Lung (tissue), 12 donors: ENCODE measurements around the gene UNC119. TPM values are rescaled to one million over a fixed set of nuclear protein-coding genes. Genes with fewer than 3 reads are reported as not detected.
"Not testable (repeated sequence)": the region's sequence is repeated elsewhere in the genome, so short reads cannot be mapped to it uniquely, and the experiment has no call there.

Experiments used
- ATAC-seq: fragments of 200-7000 bp; cut with Tn5 transposase; one replicate; pipeline ENCODE4 v1.9.1; 2020; ENCODE audit warnings: moderate number of reproducible peaks; ENCODE audit not compliant: insufficient read depth, low FRiP score
- DNase-seq, 3 donors: peaks; one replicate each; pipeline ENCODE4 v3.0.0-alpha.2; 2013 to 2017
- H3K27ac ChIP-seq, 2 donors: one replicate each; pipeline ENCODE4 v1.5.1; 2013; ENCODE audit warnings: mild to moderate bottlenecking in 2 of 2, moderate library complexity in 2 of 2, control low read depth in 1 of 2, inconsistent platforms in 1 of 2, low read depth in 1 of 2, low read length in 1 of 2
- H3K27me3 ChIP-seq, 3 donors: one replicate each; pipeline ENCODE4 v1.5.1; 2013; ENCODE audit warnings: low read length in 2 of 3; ENCODE audit not compliant: control insufficient read depth in 3 of 3, insufficient read depth in 3 of 3
- H3K36me3 ChIP-seq, 4 donors: one replicate each; pipeline ENCODE4 v1.5.1; 2013; ENCODE audit warnings: low read length in 4 of 4, mild to moderate bottlenecking in 1 of 4, moderate library complexity in 1 of 4; ENCODE audit not compliant: control insufficient read depth in 4 of 4, insufficient read depth in 4 of 4
- H3K4me1 ChIP-seq, 5 donors: one replicate each; pipeline ENCODE4 v1.5.1; 2013; ENCODE audit warnings: low read length in 5 of 5, mild to moderate bottlenecking in 2 of 5, moderate library complexity in 1 of 5; ENCODE audit not compliant: control insufficient read depth in 5 of 5, insufficient read depth in 5 of 5
- H3K4me3 ChIP-seq: one replicate; pipeline ENCODE4 v1.5.1; 2013; ENCODE audit warnings: mild to moderate bottlenecking, control low read depth, moderate library complexity
- H3K9ac ChIP-seq, 2 donors: one replicate each; pipeline ENCODE4 v1.5.1; 2013; ENCODE audit warnings: low read length in 2 of 2, control low read depth in 1 of 2; ENCODE audit not compliant: insufficient read depth in 1 of 2
- H3K9me3 ChIP-seq, 4 donors: one replicate each; pipeline ENCODE4 v1.5.1; 2013; ENCODE audit warnings: low read length in 3 of 4, mild to moderate bottlenecking in 1 of 4, moderate library complexity in 1 of 4; ENCODE audit not compliant: control insufficient read depth in 4 of 4, insufficient read depth in 3 of 4
- CTCF ChIP-seq: IDR thresholded peaks from 2 replicates; pipeline ENCODE4 v1.5.1; 2012; ENCODE audit warnings: mild to moderate bottlenecking; ENCODE audit errors: control extremely low read depth, extremely low read depth
- WGBS, 2 donors: extraction: QIAGEN DNeasy Blood & Tissue Kit; methylation state at CpG; one replicate each; pipeline ENCODE4 v1.1.7; 2013; 5-methylcytosine and 5-hydroxymethylcytosine counted together
- polyA plus RNA-seq, 2 donors: library from polyadenylated mRNA; stranded (reverse); fragments of 200-250 nt; gene quantifications; one replicate each; pipeline ENCODE4 v1.2.1, GENCODE V29; 2013
- total RNA-seq, 2 donors: library from RNA; depleted of rRNA in 1 of 2; stranded (reverse); fragments of >200 nt in 1 of 2; gene quantifications; one replicate each; pipeline ENCODE4 v1.2.1, GENCODE V29; 2014 to 2021
- donor health status: control.
- donor health status: control.
- donor health status: Bipolar disorder and iron deficiency.
- donor health status: healthy.
- donor health status: DM: yes; HTN: yes; CAD: no.

The UNC119 gene
- total and polyA plus RNA-seq, 4 donors, result 19.0 to 40.0 (median 31.7) TPM

GRCh38 chr17:28524476-28525424, 27.7 kb downstream of the UNC119 start:
- Histone ChIP-seq H3K4me1 (peaks cover 0 to 19% (median 0%) of the 10 kb centered on the region in 5 donors), H3K36me3 (no peaks in the 10 kb centered on the region), H3K9ac (peak overlapping the region in 1 of 2 donors; percentile 55), H3K27ac (peak overlapping the region in 1 of 2 donors; percentile 53), H3K27me3 (no peaks in the 10 kb centered on the region), H3K4me3 (no peak overlapping the region), H3K9me3 (no peaks in the 10 kb centered on the region)
- peak; percentile 55 to 76 (median 57) for DNase-seq
- WGBS, 2 donors, result 75 to 88% methylated on average over 25 of the region's 25 CpGs
- ATAC-seq, result peak; percentile 71
- no peak for TF ChIP-seq CTCF

GRCh38 chr17:28523876-28524275, 28.5 kb downstream of the UNC119 start:
- Histone ChIP-seq H3K9ac (no peak overlapping the region), H3K36me3 (no peaks in the 10 kb centered on the region), H3K4me1 (peaks cover 0 to 19% (median 0%) of the 10 kb centered on the region in 5 donors), H3K4me3 (no peak overlapping the region), H3K27ac (peak overlapping the region in 1 of 2 donors; percentile 6), H3K27me3 (no peaks in the 10 kb centered on the region), H3K9me3 (no peaks in the 10 kb centered on the region)
- TF ChIP-seq CTCF, result no peak
- DNase-seq (no peak), ATAC-seq (no peak)
- WGBS, 2 donors, result 88 to 92% methylated on average over 9 to 15 of the region's 15 CpGs

GRCh38 chr17:28523186-28523585, 29.2 kb downstream of the UNC119 start:
- Histone ChIP-seq H3K9ac (no peak overlapping the region), H3K4me3 (no peak overlapping the region), H3K36me3 (no peaks in the 10 kb centered on the region), H3K27me3 (no peaks in the 10 kb centered on the region), H3K9me3 (no peaks in the 10 kb centered on the region), H3K27ac (no peak overlapping the region), H3K4me1 (peaks cover 0 to 19% (median 0%) of the 10 kb centered on the region in 5 donors)
- DNase-seq (no peak), ATAC-seq (no peak)
- TF ChIP-seq CTCF, result no peak
- 86 to 93% methylated on average over 6 of the region's 6 CpGs for WGBS, 2 donors

- ATAC-seq, result not testable (repeated sequence)
- H3K4me1 ChIP-seq, result peaks cover 0 to 18% (median 0%) of the 10 kb centered on the region in 5 donors
- 81 to 91% methylated on average over 4 of the region's 4 CpGs for WGBS, 2 donors
Measured at GRCh38 chr17:28522281-28522680, 30.1 kb downstream of the UNC119 start.

More at GRCh38 chr17:28522281-28522680, 30.1 kb downstream of the UNC119 start:
- H3K36me3 ChIP-seq, DNase-seq, H3K27me3 ChIP-seq, H3K9ac ChIP-seq, H3K4me3 ChIP-seq, H3K27ac ChIP-seq, H3K9me3 ChIP-seq: not testable (repeated sequence)
